HepG2 (cell line): ENCODE data around the gene UBE2R2. TPM values are rescaled to one million over a fixed set of nuclear protein-coding genes. Genes with fewer than 3 reads are reported as not detected.

Experiments used
- ATAC-seq: fragments of 200-7000 bp; cut with Tn5 transposase; 3 replicates; pipeline ENCODE4 v1.9.1; 2020; ENCODE audit warnings: mild to moderate bottlenecking, moderate library complexity
- BruUV-seq: library from RNA; stranded (reverse); fragments of 400-500 nt; replicated peaks from 2 replicates; lab custom pipeline; 2021; lab: Mats Ljungman, UMichigan
- CTCF ChIA-PET: fragments of 300-600 bp; formaldehyde crosslinking; extraction: SDS; loops from one replicate; lab custom pipeline; 2021; ENCODE audit warnings: low total read pairs, inconsistent platforms, low intra/inter-chr PET ratio; lab: Yijun Ruan, JAX
- POLR2A ChIA-PET: fragments of 350-600 bp; sonication (Branson Sonifier 250); formaldehyde crosslinking; loops from one replicate; lab custom pipeline; 2020; ENCODE audit warnings: antibody characterized with exemption, inconsistent platforms; lab: Yijun Ruan, JAX
- DNase-seq: peaks from one replicate; pipeline ENCODE4 v3.0.0-alpha.2; 2015; ENCODE audit warnings: low spot score
- FAIRE-seq: peaks from 3 replicates; lab custom pipeline; 2011; peaks lifted over from hg19 to GRCh38; lab: Jason Lieb, UNC
- H2AFZ ChIP-seq: one replicate; pipeline ENCODE4 v1.6.1; 2011; ENCODE audit warnings: low read length, inconsistent platforms
- H3K27ac ChIP-seq: fragments of 300-600 bp; 3 replicates; pipeline ENCODE4 v1.8.0; 2011; ENCODE audit warnings: mixed run types, mild to moderate bottlenecking, mixed read lengths, low read length, inconsistent platforms; ENCODE audit not compliant: insufficient read depth; ENCODE audit errors: extremely low read length
- H3K27me3 ChIP-seq, 2 experiments: fragments of 200-600 bp in 1 of 2; 2 replicates in 1 of 2; 3 replicates in 1 of 2; pipeline versions ENCODE4 v1.6.0 to v1.8.0; 2011; ENCODE audit warnings: low read length in 2 of 2, mild to moderate bottlenecking in 2 of 2, moderate library complexity in 2 of 2, inconsistent platforms in 1 of 2; ENCODE audit not compliant: insufficient read depth in 2 of 2, control insufficient read depth in 1 of 2
- H3K36me3 ChIP-seq, 2 experiments: fragments of 200-600 bp in 1 of 2; replicated peaks in 1 of 2; 2 replicates in 1 of 2; 3 replicates in 1 of 2; pipeline versions ENCODE4 v1.5.1 to v1.8.0; 2011; ENCODE audit warnings: low read length in 2 of 2, inconsistent platforms in 1 of 2; ENCODE audit not compliant: insufficient read depth in 2 of 2, control insufficient read depth in 1 of 2
- H3K4me1 ChIP-seq: 2 replicates; pipeline ENCODE4 v1.5.1; 2012; ENCODE audit warnings: low read length, inconsistent platforms; ENCODE audit not compliant: insufficient read depth
- H3K4me2 ChIP-seq: 2 replicates; pipeline ENCODE4 v1.6.0; 2011; ENCODE audit warnings: low read depth, low read length, inconsistent platforms
- H3K4me3 ChIP-seq, 3 experiments: fragments of 200-600 bp in 1 of 3; sonication (generic), shearing (Covaris generic) in 1 of 3; replicated peaks in 1 of 3; 2 replicates each; pipeline ENCODE4 v1.5.1; 2011 to 2016; ENCODE audit warnings: low read length in 3 of 3, inconsistent platforms in 2 of 3, low read depth in 2 of 3, mild to moderate bottlenecking in 2 of 3, control low read depth in 1 of 3, mixed read lengths in 1 of 3; ENCODE audit not compliant: insufficient read depth in 1 of 3
- H3K79me2 ChIP-seq: one replicate; pipeline ENCODE4 v1.6.1; 2011; ENCODE audit warnings: low read length, inconsistent platforms; ENCODE audit not compliant: insufficient read depth
- H3K9ac ChIP-seq: 2 replicates; pipeline ENCODE4 v1.6.0; 2011; ENCODE audit warnings: mild to moderate bottlenecking, low read depth, low read length, inconsistent platforms; ENCODE audit not compliant: insufficient read depth
- H3K9me3 ChIP-seq: 2 replicates; pipeline ENCODE4 v1.5.1; 2012; ENCODE audit warnings: mild to moderate bottlenecking, low read length
- H4K20me1 ChIP-seq: 2 replicates; pipeline ENCODE4 v1.6.0; 2011; ENCODE audit warnings: inconsistent platforms, mild to moderate bottlenecking, low read length, moderate library complexity; ENCODE audit not compliant: insufficient read depth
- AHR ChIP-seq: IDR thresholded peaks from 2 replicates; pipeline ENCODE4 v1.6.1; 2018; ENCODE audit warnings: missing genetic modification reagents, missing compliant biosample characterization
- CEBPB ChIP-seq: IDR thresholded peaks from 2 replicates; pipeline ENCODE4 v1.6.1; 2011; ENCODE audit warnings: low read depth, low read length, improper control_type of control experiment, borderline replicate concordance
- CEBPG ChIP-seq: IDR thresholded peaks from 2 replicates; pipeline ENCODE4 v1.6.1; 2016
- FOXK1 ChIP-seq: sonication (generic); formaldehyde crosslinking; IDR thresholded peaks from 2 replicates; pipeline ENCODE4 v1.4.0; 2020; ENCODE audit warnings: low read depth, missing genetic modification reagents, borderline replicate concordance
- MEIS2 ChIP-seq: sonication (generic); formaldehyde crosslinking; IDR thresholded peaks from 2 replicates; pipeline ENCODE4 v1.9.0; 2021; ENCODE audit warnings: mild to moderate bottlenecking, missing genetic modification reagents
- NR2F6 ChIP-seq, 2 experiments: IDR thresholded peaks; 2 replicates each; pipeline ENCODE4 v1.6.1; 2016; ENCODE audit warnings: antibody characterized with exemption in 1 of 2, mild to moderate bottlenecking in 1 of 2
- NR3C1 ChIP-seq: sonication (generic); formaldehyde crosslinking; IDR thresholded peaks from 2 replicates; pipeline ENCODE4 v1.4.0; 2020; ENCODE audit warnings: missing genetic modification reagents
- REST ChIP-seq, 2 experiments: IDR thresholded peaks; 2 replicates each; pipeline ENCODE4 v1.6.1; 2011 to 2012; ENCODE audit warnings: low read length in 2 of 2, borderline replicate concordance in 1 of 2, low read depth in 1 of 2, mild to moderate bottlenecking in 1 of 2, moderate library complexity in 1 of 2
- SRSF9 ChIP-seq: fragments of 200-400 bp; formaldehyde crosslinking; IDR thresholded peaks from 2 replicates; pipeline ENCODE4 v1.6.1; 2018; ENCODE audit warnings: borderline replicate concordance, mild to moderate bottlenecking, low read depth, low read length; ENCODE audit not compliant: insufficient read depth, poor library complexity, severe bottlenecking
- ZNF232 ChIP-seq: sonication (generic); formaldehyde crosslinking; IDR thresholded peaks from 2 replicates; pipeline ENCODE4 v1.4.0; 2020; ENCODE audit warnings: missing genetic modification reagents, borderline replicate concordance
- ZNF34 ChIP-seq: sonication (generic); formaldehyde crosslinking; IDR thresholded peaks from 2 replicates; pipeline ENCODE4 v1.4.0; 2020; ENCODE audit warnings: mild to moderate bottlenecking, missing genetic modification reagents, borderline replicate concordance
- ZNF7 ChIP-seq: IDR thresholded peaks from 2 replicates; pipeline ENCODE4 v1.6.1; 2016; ENCODE audit warnings: missing biosample characterization, missing genetic modification reagents
- ZNF761 ChIP-seq: sonication (generic); formaldehyde crosslinking; conservative IDR thresholded peaks from 2 replicates; pipeline ENCODE4 v1.4.0; 2020; ENCODE audit warnings: mild to moderate bottlenecking, missing genetic modification reagents
- WGBS: methylation state at CpG from one replicate; pipeline ENCODE4 v1.1.6; 2017; ENCODE audit warnings: low lambda C conversion rate; 5-methylcytosine and 5-hydroxymethylcytosine counted together
- in situ Hi-C: cut with HindIII; loops from 2 replicates; pipeline ENCODE4 v1.10.0; 2017; ENCODE audit warnings: low pct_unique_long_range_greater_than_20kb; ENCODE audit not compliant: extremely low pct_ligation_motif_present
- intact Hi-C: fragments of 100-400 bp; cut with micrococcal nuclease; formaldehyde crosslinking; loops from one replicate; pipeline ENCODE4 v1.10.0; 2022; ENCODE audit not compliant: unreplicated experiment
- polyA plus RNA-seq, 8 experiments: library from polyadenylated mRNA; depleted of rRNA in 3 of 8; stranded (reverse) in 7 of 8; unstranded in 1 of 8; fragments of >200 nt; fragmentation: Illumina TruSeq in 4 of 8; extraction: Trizol in 4 of 8; gene quantifications; 2 replicates each; pipeline versions ENCODE4 v1.2.1 to v1.2.3, GENCODE V29; 2011 to 2016; ENCODE audit warnings: low read depth in 4 of 8, missing spikeins in 1 of 8, mixed read lengths in 1 of 8; ENCODE audit not compliant: insufficient read depth in 1 of 8
- total RNA-seq, 5 experiments: library from RNA; depleted of rRNA; stranded (reverse); fragments of >200 nt; fragmentation: Illumina TruSeq; extraction: Trizol; gene quantifications; 2 replicates each; pipeline ENCODE4 v1.2.3, GENCODE V29; 2016; ENCODE audit warnings: low read depth in 1 of 5
- TF ChIP-seq, protein P1 (sequence below): sonication (generic); formaldehyde crosslinking; IDR thresholded peaks from 2 replicates; pipeline ENCODE4 v1.5.1; 2020; ENCODE audit warnings: missing genetic modification reagents, mild to moderate bottlenecking, borderline replicate concordance
- TF ChIP-seq, protein P2 (sequence below): sonication (generic); formaldehyde crosslinking; IDR thresholded peaks from 2 replicates; pipeline ENCODE4 v1.5.1; 2020; ENCODE audit warnings: mild to moderate bottlenecking, missing genetic modification reagents

Gene UBE2R2
- total and polyA plus RNA-seq, 2 of the 13 experiments (the other 11 are each of a cell fraction or from before 2014, with no cell fraction given): 14.8 to 20.9 TPM

GRCh38 chr9:33914887-33915628 lies 98.1 kb downstream of the UBE2R2 start:
- TF ChIP-seq MEIS2: no peak
- TF ChIP-seq FOXK1 (CRISPR knock-in tag): no peak
- TF ChIP-seq NR3C1: no peak
- no peak for TF ChIP-seq ZNF761 (CRISPR knock-in tag)
- TF ChIP-seq NR2F6 (IDR thresholded peaks at IDR 0.05): no peak
- TF ChIP-seq NR2F6 (CRISPR knock-in tag; IDR thresholded peaks at IDR 0.05): no peak
- TF ChIP-seq, protein P1, sequence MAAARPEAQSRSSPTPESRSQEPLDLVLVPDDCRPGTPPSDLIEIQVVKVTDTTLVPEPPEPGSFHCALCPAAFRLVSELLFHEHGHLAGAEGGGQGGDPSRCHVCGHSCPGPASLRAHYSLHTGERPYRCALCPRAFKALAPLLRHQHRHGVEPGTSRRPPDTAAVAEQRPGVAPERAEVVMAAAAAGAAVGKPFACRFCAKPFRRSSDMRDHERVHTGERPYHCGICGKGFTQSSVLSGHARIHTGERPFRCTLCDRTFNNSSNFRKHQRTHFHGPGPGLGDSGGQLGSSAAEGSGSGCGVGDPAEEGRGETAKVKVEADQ (CRISPR knock-in tag): no peak
- no peak for TF ChIP-seq REST (IDR thresholded peaks at IDR 0.05; ENCODE audit: borderline replicate concordance in 1 of 2, low read depth in 1 of 2, low read length in 2 of 2)
- no peak for TF ChIP-seq ZNF7 (CRISPR knock-in tag)
- TF ChIP-seq, protein P2, sequence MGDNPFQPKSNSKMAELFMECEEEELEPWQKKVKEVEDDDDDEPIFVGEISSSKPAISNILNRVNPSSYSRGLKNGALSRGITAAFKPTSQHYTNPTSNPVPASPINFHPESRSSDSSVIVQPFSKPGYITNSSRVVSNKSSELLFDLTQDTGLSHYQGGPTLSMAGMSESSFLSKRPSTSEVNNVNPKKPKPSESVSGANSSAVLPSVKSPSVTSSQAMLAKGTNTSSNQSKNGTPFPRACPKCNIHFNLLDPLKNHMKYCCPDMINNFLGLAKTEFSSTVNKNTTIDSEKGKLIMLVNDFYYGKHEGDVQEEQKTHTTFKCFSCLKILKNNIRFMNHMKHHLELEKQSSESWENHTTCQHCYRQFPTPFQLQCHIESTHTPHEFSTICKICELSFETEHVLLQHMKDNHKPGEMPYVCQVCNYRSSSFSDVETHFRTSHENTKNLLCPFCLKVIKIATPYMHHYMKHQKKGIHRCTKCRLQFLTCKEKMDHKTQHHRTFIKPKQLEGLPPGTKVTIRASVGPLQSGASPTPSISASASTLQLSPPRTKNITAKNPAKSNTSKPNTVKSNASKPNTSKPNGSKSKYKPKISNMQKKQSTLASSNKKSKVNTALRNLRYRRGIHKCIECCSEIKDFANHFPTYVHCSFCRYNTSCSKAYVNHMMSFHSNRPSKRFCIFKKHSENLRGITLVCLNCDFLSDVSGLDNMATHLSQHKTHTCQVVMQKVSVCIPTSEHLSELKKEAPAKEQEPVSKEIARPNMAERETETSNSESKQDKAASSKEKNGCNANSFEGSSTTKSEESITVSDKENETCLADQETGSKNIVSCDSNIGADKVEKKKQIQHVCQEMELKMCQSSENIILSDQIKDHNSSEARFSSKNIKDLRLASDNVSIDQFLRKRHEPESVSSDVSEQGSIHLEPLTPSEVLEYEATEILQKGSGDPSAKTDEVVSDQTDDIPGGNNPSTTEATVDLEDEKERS (CRISPR knock-in tag): no peak
- 0 out of 2 replicates have a peak, but pooled peaks have one; percentile 27 for TF ChIP-seq CEBPG (CRISPR knock-in tag)
- TF ChIP-seq ZNF232 (CRISPR knock-in tag): no peak
- TF ChIP-seq ZNF34 (CRISPR knock-in tag): no peak
- TF ChIP-seq SRSF9: no peak
- no peak for TF ChIP-seq AHR (CRISPR knock-in tag)
- TF ChIP-seq CEBPB: peak; percentile 36; the same call in 1 of the 2 replicates
- TF ChIP-seq, all 625 proteins: peak for 2
- Histone ChIP-seq H4K20me1 (no peaks in the 10 kb centered on the region), H3K27ac (no peak overlapping the region), H2AFZ (no peak overlapping the region), H3K9me3 (no peaks in the 10 kb centered on the region), H3K36me3 (peaks cover 19 to 76% of the 10 kb centered on the region in 2 experiments), H3K9ac (no peak overlapping the region), H3K27me3 (no peaks in the 10 kb centered on the region), H3K4me3 (no peak overlapping the region), H3K79me2 (no peaks in the 10 kb centered on the region), H3K4me1 (no peaks in the 10 kb centered on the region), H3K4me2 (no peak overlapping the region)
- in situ Hi-C loops (no loop called here), intact Hi-C loops (no loop called here)
- FAIRE-seq: no peak
- POLR2A ChIA-PET: no interaction called here
- CTCF ChIA-PET: no interaction called here
- 97% methylated on average over 3 of the region's 3 CpGs for WGBS
- BruUV-seq: no TSS peak
- DNase-seq: no peak
- ATAC-seq: no peak
